22Rv1 (cell line): ENCODE measurements around the gene HECW1.

Source experiments
- ZFX ChIP-seq: fragments of 450-650 bp; IDR thresholded peaks from 2 replicates; pipeline ENCODE4 v1.6.1; 2017; ENCODE audit warnings: antibody characterized with exemption, borderline replicate concordance
- TF ChIP-seq, protein P1 (sequence below): fragments of 450-650 bp; IDR thresholded peaks from 2 replicates; pipeline ENCODE4 v1.5.1; 2017; ENCODE audit warnings: mild to moderate bottlenecking

DNA sequence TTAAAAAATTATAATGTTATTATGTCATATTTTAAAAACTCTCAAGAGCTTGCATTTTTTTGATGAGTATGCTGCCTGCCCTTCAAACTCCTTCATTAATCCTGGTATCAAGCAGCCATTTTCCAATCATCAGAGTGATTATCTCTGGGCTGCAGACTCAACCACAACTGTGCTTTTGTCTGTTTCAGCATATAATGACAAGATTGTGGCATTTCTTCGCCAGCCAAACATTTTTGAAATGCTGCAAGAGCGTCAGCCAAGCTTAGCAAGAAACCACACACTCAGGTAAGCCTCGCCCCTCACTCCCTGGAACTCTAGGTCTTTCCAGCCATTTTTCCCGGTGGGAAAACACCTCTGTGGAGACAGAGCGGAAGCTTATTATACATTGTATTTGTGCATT is 380.4 kb downstream of the HECW1 start:
- TF ChIP-seq, protein P1, sequence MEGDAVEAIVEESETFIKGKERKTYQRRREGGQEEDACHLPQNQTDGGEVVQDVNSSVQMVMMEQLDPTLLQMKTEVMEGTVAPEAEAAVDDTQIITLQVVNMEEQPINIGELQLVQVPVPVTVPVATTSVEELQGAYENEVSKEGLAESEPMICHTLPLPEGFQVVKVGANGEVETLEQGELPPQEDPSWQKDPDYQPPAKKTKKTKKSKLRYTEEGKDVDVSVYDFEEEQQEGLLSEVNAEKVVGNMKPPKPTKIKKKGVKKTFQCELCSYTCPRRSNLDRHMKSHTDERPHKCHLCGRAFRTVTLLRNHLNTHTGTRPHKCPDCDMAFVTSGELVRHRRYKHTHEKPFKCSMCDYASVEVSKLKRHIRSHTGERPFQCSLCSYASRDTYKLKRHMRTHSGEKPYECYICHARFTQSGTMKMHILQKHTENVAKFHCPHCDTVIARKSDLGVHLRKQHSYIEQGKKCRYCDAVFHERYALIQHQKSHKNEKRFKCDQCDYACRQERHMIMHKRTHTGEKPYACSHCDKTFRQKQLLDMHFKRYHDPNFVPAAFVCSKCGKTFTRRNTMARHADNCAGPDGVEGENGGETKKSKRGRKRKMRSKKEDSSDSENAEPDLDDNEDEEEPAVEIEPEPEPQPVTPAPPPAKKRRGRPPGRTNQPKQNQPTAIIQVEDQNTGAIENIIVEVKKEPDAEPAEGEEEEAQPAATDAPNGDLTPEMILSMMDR, result no peak
- TF ChIP-seq ZFX, result no peak
